GM19438 (cell line): ENCODE measurements around the gene XRCC1.
A peak's percentile ranks its signal among the peaks of the same experiment; 100 is the strongest.
"Not testable (repeated sequence)": the region's sequence is repeated elsewhere in the genome, so short reads cannot be mapped to it uniquely, and the experiment has no call there.

Experiments used
- ATAC-seq: cut with Tn5 transposase; IDR thresholded peaks from one replicate; pipeline ENCODE4 v1.9.1; 2021; ENCODE audit warnings: low read depth; ENCODE audit not compliant: unreplicated experiment

XRCC1 gene

GRCh38 chr19:43600326-43600725 lies 25.0 kb upstream of the XRCC1 start:
- not testable (repeated sequence) for ATAC-seq

GRCh38 chr19:43599635-43600295 lies 24.4 kb upstream of the XRCC1 start:
- no peak for ATAC-seq

GRCh38 chr19:43598445-43599240 lies 23.3 kb upstream of the XRCC1 start:
- ATAC-seq: no peak

- ATAC-seq: no peak
These were observed 22.5 kb upstream of the XRCC1 start for GRCh38 chr19:43597876-43598275.

GRCh38 chr19:43596842-43597461 lies 21.6 kb upstream of the XRCC1 start:
- ATAC-seq: no peak

- ATAC-seq: peak; percentile 79
These were observed 20.9 kb upstream of the XRCC1 start, which contains the start of the genes IRGQ and ZNF576 for GRCh38 chr19:43595999-43596841. IRGQ (minus strand) TSS chr19:43596134; CDS start chr19:43595338, 796 bp downstream. ZNF576 (plus strand) TSS chr19:43596595; CDS start chr19:43597109, 514 bp downstream.

GRCh38 chr19:43595605-43595998 lies 20.3 kb upstream of the XRCC1 start:
- no peak for ATAC-seq

GRCh38 chr19:43594710-43595604 lies 19.6 kb upstream of the XRCC1 start:
- ATAC-seq: no peak

GRCh38 chr19:43594081-43594697 lies 18.9 kb upstream of the XRCC1 start:
- no peak for ATAC-seq

- no peak for ATAC-seq
These were observed 17.5 kb upstream of the XRCC1 start for GRCh38 chr19:43592800-43593350.

- no peak for ATAC-seq
These were observed 16.8 kb upstream of the XRCC1 start for GRCh38 chr19:43591904-43592772.

GRCh38 chr19:43589678-43590077 lies 14.4 kb upstream of the XRCC1 start:
- no peak for ATAC-seq

GRCh38 chr19:43589277-43589676 lies 13.9 kb upstream of the XRCC1 start:
- no peak for ATAC-seq

- not testable (repeated sequence) for ATAC-seq
These were observed 11.7 kb upstream of the XRCC1 start for GRCh38 chr19:43587029-43587428.

GRCh38 chr19:43586346-43586745 lies 11.0 kb upstream of the XRCC1 start:
- no peak for ATAC-seq

GRCh38 chr19:43584484-43584883 lies 9.2 kb upstream of the XRCC1 start:
- ATAC-seq: no peak

GRCh38 chr19:43582495-43582894 lies 7.2 kb upstream of the XRCC1 start:
- ATAC-seq: no peak

- ATAC-seq: no peak
These were observed 6.1 kb upstream of the XRCC1 start for GRCh38 chr19:43581467-43581866.
